Measurements from ENCODE around the gene PRKCI.

DNA sequence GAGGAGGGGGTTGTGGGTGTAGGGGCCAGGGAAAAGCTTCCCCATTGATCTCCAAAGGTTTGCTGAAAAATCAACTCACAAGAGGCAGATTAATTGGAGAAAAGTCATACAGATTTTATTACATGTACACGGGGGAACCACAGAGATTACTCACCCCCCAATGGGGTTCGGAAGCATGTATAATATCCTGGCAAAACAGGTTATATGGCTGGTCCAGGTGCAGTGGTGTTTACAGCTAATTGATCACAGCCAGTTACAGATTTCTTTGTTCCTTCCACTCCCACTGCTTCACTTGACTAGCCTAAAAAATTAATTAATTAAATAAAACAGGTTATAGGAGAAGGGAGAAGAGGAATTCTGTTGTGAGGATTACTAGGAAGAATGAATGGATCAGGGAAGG is 22.4 kb downstream of the PRKCI start:
- TF ChIP-seq, protein P1, sequence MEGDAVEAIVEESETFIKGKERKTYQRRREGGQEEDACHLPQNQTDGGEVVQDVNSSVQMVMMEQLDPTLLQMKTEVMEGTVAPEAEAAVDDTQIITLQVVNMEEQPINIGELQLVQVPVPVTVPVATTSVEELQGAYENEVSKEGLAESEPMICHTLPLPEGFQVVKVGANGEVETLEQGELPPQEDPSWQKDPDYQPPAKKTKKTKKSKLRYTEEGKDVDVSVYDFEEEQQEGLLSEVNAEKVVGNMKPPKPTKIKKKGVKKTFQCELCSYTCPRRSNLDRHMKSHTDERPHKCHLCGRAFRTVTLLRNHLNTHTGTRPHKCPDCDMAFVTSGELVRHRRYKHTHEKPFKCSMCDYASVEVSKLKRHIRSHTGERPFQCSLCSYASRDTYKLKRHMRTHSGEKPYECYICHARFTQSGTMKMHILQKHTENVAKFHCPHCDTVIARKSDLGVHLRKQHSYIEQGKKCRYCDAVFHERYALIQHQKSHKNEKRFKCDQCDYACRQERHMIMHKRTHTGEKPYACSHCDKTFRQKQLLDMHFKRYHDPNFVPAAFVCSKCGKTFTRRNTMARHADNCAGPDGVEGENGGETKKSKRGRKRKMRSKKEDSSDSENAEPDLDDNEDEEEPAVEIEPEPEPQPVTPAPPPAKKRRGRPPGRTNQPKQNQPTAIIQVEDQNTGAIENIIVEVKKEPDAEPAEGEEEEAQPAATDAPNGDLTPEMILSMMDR (conservative IDR thresholded peaks at IDR 0.05; ENCODE audit: low read depth, low read length): no peak
- TF ChIP-seq EZH2phosphoT487 (IDR thresholded peaks at IDR 0.05; ENCODE audit: borderline replicate concordance, low read length) (no peak), EZH2 (IDR thresholded peaks at IDR 0.05; ENCODE audit: low read length, unreplicated experiment) (no peak)
